GDM1 (cell line): ENCODE results near the gene OSBPL1A.

Experiments
- DNase-seq: peaks from one replicate; lab custom pipeline; 2025; lab: John Stamatoyannopoulos, UW

Gene OSBPL1A

DNA sequence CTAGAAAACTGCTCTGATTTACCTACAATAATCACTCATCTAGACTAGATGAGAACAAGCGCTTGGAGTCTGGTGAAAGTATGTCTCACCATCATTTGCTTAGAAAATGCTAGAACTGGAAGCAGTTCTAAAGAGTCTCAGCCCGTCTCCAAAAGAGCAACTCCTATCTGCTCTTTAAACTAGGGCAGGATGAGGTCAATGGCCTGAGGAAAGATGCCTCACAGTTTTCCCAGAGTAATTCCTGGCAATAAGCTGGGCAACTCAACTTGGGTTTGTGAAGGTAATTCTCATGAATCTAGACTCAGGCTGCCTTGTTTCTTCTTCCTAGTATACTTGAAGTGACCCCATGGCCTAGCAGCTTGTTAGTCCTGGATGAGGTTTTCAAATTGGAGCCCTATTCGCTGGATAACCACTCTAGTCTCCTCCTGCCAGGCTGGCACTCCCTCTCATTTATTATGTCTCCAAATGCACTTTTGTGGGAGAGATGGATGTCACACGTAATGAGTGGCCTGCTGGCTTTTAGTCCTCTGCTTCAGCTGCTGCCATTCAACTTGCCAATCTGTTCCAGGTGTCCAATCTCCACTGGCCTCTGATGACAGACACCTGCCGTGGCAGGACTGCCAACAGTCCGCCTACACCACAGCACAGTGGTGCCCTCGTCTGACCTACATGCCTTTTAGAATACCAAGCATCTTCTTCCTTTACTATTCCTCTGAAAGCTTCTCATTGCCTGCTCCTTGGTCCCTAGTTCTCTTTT lies 177.9 kb downstream of the OSBPL1A start:
- DNase-seq, result no peak

DNA sequence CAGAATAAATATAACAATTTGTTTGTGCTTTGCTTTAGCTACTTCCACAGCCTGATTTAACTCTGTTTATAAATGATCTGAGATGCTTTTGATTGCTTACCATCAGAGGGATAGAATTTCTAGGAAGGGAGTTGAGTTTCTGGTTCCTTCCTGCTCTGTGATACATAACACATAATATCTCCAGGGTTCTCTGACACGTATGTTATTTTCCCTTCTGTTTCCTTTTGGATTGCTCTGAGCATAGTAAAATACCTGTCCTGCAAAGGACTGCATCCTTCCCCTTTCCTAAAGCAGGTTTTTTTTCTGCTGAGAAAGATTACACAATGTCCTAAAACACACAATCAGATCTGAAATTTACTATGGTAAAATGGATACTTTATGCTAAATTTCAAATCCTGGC lies 182.7 kb downstream of the OSBPL1A start:
- DNase-seq, result no peak

DNA sequence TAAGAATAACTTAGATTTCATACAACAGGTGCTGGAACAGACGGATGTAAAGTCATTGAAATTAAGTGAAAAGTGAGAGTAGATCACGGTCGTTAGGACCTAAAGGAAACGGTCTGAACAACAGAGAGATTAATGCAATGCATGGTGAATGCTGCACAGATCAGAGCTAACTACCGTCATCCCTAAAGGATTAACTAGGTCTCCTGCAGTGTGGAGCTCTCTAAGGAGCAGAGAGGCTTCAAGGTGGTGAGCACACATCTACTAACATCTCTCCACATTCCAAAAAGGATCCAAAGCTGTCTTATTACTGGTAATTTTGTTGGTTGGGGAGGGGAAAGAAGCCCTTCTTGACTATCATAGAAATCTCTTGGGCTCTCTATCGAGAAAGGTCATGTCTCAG lies 183.5 kb downstream of the OSBPL1A start:
- DNase-seq, result no peak

DNA sequence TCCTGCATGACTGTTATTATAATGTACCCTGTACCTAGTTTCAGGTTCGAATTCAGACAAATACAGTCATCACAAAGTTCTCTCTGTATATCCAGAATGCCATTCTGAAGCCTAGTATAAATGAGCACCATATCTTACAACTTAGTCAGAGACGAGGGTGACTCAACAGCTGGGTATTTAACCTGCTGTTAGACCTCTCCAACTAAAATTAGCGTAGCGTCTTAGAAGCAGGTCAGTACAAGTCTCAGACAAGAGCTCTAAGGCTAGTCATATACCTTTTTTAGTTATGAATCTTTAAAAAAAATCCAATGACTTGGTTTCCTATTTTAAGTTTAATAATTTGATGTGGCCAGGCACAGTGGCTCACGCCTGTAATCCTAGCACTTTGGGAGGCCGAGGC lies 184.7 kb downstream of the OSBPL1A start:
- no peak for DNase-seq

DNA sequence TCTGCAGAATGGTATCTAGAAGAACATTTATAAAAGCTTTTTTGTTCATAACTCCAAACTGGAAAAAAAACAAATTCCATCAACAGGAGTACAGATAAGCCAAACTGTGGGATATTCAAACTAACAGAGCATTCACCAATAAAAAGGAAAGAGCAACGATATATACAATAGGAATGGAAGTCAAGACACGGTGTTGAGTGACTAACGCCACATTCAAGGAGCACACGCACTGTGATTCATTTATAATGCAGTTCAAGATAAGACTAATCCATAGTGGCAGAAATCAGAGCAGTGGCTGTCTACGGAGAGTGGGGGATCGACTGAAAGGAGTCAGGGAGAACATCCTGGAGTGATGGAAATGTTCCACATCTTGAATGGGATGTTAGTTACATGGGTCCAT lies 188.1 kb downstream of the OSBPL1A start:
- DNase-seq, result no peak

DNA sequence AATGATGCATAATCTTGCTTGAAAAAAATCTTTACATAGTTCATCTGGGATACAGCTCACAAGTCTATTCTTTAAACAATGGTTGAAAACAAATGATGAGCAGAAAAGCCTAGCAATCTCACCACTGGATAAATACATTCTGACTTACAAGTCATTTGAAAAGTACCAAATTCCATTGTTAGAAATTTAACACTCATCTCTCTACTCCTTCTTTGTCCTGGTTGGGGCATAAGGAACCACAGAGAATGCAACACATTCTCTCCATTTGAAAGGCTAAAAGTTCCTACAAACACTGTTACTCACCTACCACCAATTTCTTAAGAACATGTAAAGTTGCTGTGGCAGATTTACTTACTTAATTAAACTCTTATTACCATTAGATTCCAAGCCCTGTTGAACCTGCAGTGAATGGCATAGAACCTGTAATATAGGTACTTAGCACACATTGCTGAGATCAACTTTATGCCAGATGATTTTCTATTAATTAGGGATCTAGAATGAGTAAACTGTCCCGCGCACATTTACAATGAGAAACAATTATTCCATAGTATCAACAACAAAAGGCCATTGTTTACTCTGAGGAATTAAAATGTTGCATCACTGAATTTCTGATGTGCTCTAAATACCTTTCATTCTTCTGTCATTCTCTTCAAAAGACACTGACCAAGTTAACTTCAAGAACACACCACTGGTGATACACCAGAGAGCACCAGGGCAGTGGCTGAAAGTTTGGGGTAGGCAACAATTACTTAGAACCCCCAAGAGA lies 189.2 kb downstream of the OSBPL1A start:
- DNase-seq, result no peak

DNA sequence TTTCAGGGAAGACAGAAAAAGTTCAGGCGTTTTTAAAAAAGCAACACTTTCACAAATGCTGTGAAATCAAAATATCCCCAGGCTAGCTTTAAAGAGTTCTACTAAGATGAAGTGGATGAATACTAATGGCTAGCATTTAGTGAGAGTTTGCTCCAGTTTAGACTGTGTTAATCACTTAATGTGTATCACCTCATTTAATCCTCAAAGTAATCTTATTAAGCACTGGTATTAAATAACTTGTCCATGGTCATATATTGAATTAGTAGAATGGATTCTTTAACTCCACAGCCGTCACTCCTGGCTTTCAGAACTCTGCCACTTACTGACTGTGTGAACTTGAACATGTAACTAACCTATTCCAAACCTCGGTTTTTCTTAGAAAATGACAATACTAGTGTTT lies 192.7 kb downstream of the OSBPL1A start:
- DNase-seq, result no peak

DNA sequence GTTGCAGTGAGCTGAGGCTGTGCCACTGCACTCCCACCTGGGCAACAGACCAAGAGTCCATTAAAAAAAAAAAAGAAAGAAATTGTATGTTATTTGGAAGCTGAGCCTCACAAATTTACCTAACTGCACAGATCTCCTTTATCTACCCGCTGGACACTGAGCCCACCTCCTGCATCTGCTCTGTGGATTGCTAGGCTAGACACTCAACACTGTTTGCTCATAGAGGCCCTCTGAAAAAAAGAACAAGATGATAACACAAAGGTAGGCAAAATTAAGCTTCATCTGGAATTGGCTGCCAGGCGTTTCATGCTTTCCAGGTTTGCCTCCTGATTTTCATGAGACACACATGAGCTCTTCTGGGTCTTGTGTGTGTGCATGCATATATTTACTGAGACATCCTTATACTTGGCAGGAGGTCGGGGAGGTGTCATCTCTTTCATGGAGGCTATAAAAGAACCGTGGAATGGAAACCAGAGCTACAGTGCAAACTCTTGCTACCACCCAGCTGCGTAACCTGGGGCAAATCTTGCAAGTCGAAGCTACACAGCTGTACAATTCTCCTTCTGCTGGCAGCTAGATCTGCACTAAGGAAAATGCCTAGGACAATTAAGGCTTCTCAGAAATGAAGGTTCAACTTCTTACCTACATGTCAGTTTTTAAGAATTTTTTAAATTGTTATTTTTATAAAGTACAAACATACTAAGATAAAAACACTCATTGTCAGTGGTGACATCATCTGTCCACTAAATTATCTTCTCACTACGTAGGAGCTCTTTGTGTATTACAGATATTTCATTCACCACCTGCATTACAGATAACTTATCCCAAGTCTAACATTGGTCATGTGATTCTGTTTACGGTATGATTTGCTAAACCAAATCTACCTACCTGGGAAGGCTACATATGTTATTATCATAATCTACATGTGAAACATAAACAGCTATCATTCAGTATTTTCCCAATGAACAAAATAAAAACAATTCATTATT lies 195.6 kb downstream of the OSBPL1A start:
- DNase-seq, result no peak

DNA sequence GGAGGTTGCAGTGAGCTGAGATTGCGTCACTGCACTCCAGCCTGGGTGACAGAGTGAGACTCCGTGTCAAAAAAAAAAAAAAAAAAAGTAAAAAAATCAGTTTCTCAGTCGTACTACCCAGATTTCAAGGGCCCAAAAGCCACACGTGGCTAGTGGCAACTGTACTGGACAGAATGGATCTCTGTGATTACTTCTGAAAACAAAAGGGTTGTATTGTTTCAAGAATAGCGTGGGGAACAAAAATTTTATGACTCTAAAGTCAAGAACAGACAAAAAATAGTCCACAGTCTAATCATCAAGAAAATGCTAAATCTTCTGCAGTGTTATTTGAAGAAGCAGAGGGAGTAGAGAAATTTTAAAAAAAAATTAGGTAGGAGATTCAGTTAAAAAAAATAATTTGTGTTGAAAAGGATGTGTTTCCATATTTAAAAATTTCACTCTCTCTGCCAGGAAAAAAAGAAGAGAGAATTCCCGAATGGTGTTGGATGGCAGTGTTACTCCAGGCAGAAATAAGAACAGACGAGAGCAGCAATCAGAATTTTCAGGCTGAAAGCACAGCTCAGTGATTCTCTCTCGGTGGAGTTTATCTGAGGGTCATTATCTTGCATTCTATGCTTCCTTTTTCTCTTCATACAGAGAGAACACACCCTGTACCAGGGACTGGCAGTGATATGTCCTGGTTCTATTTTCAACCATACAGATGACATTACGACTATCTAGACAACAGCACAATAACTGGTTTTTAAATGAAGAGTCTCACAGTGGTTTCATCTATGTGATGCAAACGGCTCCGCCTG lies 196.9 kb downstream of the OSBPL1A start:
- no peak for DNase-seq

DNA sequence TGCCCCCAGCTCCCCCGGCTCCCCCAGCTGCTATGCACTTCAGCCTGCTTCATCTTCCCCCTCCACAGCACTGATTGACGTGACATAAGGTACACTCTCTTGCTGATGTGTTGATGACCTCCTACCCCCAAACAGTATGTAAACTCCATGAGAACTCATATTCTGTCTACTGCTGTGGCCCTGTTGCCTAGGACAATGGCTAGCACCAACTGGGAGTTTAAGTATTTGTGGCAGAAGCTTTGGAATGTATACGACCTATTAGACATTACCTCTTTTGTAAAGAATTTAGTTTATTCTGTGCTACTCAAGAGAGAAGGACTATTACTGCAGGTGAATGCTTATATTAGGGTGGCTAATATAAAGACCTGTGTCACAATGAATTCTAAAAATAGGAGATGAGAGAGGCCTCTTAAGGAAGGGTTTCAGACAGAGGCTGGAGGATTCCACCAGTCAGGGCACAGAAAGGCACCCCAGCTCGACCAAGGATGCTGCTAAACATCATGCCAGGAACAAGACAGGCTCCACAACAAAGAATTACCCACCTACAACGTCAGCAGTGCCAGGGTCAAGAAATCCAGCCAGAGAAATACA lies 198.2 kb downstream of the OSBPL1A start:
- no peak for DNase-seq

DNA sequence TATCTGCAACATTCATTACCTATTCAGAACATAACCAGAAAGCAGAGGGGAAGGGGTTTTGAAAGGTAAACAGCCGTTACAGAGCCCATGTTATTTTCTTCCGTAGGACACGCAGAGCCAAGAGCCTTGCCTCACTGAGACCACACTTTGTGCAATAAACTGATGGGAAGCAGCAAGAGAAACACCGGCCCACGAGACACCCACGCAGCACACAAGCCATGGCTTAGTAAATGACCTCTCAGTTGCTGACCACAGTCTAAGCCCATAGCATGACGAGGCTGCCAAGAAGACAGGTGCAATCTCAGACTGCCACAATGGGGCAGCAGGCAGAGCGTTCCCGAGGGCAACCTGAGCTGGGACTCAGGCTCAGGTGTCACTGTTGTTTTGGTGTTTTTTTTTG lies 199.2 kb downstream of the OSBPL1A start:
- DNase-seq, result no peak

DNA sequence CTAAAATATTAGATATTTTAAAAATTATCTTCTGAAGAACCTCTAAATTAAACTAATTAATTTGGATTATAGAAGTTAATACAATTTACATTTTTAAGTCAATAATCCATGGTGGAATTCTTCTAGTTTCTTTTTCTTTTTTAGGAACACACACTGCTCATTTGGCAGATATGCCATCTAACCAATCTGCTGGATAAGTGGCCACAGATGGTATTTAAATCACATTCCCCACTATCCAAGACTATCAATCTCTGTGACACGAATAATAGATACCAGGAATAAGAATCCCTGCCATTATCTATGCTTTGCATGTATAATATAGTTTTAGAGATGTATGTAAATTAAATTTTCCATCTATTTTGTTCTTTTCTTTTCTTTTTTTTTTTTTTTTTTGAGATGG lies 200.2 kb downstream of the OSBPL1A start:
- DNase-seq, result no peak

DNA sequence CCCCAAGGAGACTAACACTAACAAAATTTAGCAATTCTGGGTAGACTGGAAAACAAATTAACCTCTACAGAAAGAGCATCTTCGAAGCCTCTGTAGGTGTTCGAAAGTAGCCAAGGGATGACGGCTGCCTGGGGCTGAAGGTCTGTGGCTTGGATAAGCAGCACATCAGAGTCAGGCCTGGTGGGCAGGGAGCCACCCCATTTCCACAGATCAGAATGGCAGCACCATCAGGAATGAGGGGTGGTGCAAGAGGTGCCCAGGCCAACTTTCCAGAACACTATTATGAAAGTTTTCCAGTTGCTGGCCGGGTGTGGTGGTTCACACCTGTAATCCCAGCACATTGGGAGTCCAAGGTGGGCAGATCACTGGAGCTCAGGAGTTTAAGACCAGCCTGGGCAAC lies 200.9 kb downstream of the OSBPL1A start:
- no peak for DNase-seq

DNA sequence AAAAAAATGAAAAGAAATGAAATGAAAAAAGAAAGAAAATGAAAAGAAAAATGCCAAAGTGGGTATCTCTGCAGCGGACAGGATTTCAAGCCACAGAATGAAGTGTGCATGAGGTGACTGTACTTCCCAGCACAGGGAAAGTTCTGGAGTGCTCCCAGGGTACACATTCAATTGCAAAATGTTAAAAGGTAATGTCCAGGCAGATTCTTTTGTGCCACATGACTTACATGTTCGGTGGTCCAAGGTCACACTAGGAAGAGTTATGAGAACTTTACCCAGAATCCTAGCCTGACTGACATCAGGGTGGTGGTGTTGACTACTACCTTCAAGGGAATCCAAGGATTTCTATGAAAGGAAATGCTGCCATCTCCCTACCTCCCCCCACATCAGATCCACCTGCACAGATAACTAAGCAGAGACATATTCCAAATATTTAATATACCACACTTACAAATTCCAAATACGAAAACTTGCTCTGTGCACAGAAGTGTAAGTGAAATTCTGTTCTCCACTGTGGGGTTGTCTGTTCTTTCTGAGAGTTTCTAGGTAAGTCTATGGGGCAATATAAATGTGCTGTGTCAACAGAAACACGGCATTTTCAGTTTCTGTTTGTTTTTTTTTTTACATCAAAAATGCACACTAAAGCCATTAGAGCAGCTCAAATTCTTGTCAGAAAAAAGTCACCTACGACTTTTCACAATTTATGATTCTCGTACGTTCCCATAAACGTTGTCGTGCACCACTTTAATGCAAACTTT lies 202.1 kb downstream of the OSBPL1A start:
- DNase-seq, result no peak

DNA sequence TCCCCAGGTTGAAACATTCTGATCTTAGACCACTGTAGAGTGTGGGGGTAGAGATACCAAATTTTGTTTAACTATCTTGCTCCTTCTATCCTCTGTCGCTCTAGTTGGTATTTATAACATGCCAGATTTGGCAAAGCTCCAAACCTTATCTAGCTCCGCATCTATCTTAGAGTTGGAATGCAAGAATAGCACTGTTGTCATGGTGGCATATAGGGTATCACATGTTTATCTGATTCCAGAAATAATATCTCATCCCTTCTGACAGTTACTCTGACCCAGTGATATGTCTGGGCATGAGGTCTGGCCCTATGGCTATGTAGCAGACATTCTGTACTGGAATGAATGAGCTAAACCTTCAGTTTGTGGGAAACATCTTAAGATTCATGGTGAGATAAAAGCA lies 207.0 kb downstream of the OSBPL1A start:
- no peak for DNase-seq

DNA sequence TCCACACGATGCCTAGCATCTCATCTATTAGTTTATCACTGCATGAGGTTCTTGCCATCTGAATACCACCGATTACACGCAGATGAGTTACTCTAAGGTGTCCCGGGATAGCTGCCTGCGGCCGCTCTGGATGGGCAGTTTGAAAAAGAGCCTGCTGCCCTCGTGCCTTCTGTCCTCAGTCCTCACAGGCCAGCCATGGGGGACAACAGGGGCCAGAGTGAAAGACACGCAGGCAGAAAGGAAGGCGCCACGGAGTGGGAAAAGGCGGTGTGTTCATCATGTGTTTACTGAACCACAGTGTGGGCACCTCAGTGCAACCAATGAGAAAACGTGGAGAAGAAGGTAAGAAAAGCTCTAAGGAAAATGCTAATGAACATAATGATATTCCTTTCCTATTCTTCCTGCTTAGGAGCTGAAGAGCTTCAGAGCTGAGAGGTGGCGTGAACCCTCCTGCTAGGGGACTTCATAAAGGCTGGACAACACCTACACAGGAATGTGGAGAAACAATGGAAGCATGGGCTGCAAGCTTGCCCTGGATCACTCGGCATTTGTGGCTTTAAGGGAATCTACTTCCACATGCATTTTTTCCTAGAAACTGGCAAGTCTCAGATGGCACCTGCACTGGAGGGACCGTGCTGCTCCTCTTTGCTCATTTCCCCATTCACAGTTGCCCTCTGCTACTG lies 207.8 kb downstream of the OSBPL1A start:
- no peak for DNase-seq

DNA sequence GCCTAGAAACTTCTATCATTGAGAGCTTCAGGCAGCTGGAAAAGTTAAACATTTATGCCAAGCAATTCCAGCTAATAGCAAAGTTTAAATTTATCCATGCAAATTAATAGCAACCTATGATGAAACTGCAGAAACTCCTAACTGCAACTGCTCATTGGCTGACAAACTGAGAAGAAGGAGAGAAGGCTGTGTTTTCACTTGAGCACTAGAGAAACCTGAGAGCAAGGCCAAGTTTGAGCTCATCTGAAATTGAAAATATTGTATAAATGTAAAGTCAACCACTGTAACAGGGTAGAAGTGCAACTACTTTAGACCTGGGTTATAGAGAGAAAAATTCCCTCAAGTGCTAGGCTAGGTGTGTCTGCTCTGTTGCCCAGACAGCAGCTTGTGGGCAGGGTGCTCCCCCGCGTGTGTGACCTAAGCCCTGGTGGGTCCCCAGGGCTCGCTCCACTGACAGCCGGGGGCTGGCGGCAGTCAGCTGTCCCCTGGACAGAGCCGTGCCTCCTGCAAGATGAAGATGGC lies 208.6 kb downstream of the OSBPL1A start:
- no peak for DNase-seq

DNA sequence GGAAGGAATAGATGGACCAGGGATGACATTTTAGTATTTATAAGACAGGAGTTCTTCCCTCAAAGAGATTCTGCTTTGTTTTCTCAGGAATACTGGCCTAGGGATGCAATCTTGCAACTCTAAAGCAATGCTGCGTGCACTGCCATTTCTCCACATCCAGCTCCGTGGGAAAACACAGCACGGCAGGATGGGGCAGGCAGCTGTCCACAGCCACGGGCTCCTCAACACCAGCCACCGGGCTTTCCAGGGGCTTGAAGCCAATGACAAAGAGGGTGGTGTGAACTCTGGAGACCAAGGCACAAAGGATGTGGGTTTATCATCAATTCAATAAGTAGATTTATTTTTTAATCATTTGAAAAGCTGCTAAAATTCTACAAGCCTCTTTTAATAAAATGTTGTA lies 209.5 kb downstream of the OSBPL1A start:
- no peak for DNase-seq

DNA sequence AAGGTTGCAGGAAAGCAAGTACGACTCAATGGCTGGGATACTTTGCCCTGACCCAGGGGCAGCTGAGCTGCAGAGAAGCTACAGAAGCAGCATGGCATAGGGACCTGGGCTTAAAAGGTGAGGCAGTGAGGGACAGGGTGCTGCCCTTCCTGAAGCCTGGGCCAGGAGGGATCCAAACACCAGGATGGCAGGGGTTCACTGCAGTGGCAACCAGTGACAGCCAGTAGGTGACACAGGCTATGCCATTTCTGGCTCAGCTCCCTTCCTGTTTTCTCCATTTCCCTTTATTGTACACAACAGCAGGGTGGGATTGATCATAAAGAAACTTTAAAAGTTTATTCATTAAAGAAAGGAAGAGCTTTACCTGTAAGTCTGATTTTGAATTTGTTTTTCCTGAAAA lies 209.9 kb downstream of the OSBPL1A start:
- no peak for DNase-seq

DNA sequence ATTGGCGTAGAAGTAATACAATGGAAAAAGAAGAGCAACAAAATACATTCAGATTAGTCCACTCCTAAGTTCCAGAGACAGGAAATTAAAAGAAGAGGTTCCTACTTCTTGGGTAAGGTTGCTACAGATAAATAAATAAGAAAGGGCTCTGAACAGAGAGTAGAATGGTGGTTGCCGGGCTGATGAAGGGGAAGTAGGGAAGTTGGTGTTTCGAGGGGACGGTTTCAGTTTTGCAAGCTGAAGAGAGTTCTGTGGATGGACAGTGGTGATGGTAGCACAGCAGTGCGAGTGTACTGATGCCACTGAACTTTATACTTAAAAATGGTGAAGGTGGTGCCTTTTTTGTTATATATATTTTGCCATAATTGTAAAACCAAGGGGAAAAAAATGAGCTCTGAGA lies 210.6 kb downstream of the OSBPL1A start:
- no peak for DNase-seq
